ENCODE measurements around the gene SUSD1.

DNA sequence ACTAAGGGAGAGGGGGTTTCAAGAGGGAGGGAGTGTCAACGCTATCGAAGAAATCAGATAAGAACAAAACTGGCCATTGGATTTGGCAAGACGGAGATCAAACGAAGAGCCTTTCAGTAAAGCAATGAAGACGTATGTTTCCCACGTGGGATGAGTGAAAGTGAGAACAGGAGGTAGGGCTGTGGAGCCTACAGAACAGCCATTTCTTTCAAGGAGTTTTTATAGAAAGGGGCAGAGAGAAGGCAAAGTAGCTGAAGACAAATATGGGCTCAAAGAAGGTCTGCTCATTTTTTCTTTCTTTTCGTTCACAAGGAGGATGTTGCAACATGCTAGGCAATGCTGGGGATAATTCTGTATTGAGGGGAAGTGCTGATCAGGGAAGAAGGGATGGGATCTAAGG, 98.3 kb downstream of the SUSD1 start:
- TF ChIP-seq POLR2A (IDR thresholded peaks at IDR 0.05; ENCODE audit: low read depth, low read length) (no peak), GATA2 (IDR thresholded peaks at IDR 0.05; ENCODE audit: insufficient read depth, insufficient read length, low read depth, low read length) (no peak), JUN (IDR thresholded peaks at IDR 0.05; ENCODE audit: borderline replicate concordance, insufficient read depth, insufficient read length, low read depth) (no peak), MYC (IDR thresholded peaks at IDR 0.05; ENCODE audit: low read depth, low read length) (no peak), POLR2AphosphoS5 (IDR thresholded peaks at IDR 0.05; ENCODE audit: insufficient read depth, low read depth, low read length) (no peak), EZH2 (IDR thresholded peaks at IDR 0.05; ENCODE audit: borderline replicate concordance, low read depth, low read length, severe bottlenecking) (no peak)
- TF ChIP-seq, protein P1, sequence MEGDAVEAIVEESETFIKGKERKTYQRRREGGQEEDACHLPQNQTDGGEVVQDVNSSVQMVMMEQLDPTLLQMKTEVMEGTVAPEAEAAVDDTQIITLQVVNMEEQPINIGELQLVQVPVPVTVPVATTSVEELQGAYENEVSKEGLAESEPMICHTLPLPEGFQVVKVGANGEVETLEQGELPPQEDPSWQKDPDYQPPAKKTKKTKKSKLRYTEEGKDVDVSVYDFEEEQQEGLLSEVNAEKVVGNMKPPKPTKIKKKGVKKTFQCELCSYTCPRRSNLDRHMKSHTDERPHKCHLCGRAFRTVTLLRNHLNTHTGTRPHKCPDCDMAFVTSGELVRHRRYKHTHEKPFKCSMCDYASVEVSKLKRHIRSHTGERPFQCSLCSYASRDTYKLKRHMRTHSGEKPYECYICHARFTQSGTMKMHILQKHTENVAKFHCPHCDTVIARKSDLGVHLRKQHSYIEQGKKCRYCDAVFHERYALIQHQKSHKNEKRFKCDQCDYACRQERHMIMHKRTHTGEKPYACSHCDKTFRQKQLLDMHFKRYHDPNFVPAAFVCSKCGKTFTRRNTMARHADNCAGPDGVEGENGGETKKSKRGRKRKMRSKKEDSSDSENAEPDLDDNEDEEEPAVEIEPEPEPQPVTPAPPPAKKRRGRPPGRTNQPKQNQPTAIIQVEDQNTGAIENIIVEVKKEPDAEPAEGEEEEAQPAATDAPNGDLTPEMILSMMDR (IDR thresholded peaks at IDR 0.05; ENCODE audit: extremely low read depth in 1 of 2, insufficient read depth in 1 of 2, low read depth in 1 of 2, low read length in 2 of 2), result no peak

Data from endothelial cell of umbilical vein (primary cell).